ENCODE results near the gene SPATA16. TPM values are rescaled to one million over a fixed set of nuclear protein-coding genes. Genes with fewer than 3 reads are reported as not detected.

Gene SPATA16
- total and polyA plus RNA-seq, 2 experiments from 2014 or later: not detected

DNA sequence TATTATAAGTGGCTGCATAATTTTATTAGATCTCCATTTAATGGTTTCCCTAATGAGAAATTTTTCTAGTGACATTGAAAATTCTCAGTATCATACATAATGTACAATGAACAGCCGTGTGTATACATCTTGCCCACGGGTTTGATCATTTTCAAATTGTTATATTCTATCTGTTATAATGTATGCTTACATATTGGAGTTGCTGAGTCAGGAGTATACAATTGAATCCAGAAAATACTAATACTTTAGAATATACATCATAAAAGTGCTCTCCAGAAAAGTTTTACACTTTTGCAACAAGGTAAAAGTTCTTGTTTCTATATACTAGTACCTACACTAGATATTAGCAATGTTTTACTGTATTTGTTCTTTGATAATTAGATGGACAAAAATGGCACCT, 82.8 kb downstream of the SPATA16 start:
- Mint-ChIP-seq H3K27ac (no peak overlapping the region), H3K36me3 (ENCODE audit: low read depth) (no peaks in the 10 kb centered on the region), H3K27me3 (ENCODE audit: insufficient read depth, low read depth, poor library complexity) (no peaks in the 10 kb centered on the region), H3K4me1 (no peaks in the 10 kb centered on the region; the same call in 1 of the 3 replicates), H3K9me3 (no peaks in the 10 kb centered on the region; the same call in 2 of the 3 replicates), H3K4me3 (no peak overlapping the region)
- no peak for TF ChIP-seq CREB1 (CRISPR knock-in tag; IDR thresholded peaks at IDR 0.05; ENCODE audit: low read depth)
- TF ChIP-seq EZH2 (IDR thresholded peaks at IDR 0.05; ENCODE audit: low read depth, unreplicated experiment): no peak
- TF ChIP-seq NANOG (IDR thresholded peaks at IDR 0.05; ENCODE audit: borderline replicate concordance): no peak
- H3K27me3 ChIP-seq (ENCODE audit: insufficient read depth): no peaks in the 10 kb centered on the region
- no peaks in the 10 kb centered on the region for H3F3A ChIP-seq (replicated peaks; ENCODE audit: low read depth)
- DNase-seq (ENCODE audit: low spot score) (no peak), ATAC-seq (no peak)
- no peaks in the 10 kb centered on the region for H3K79me2 ChIP-seq (replicated peaks; ENCODE audit: insufficient read depth)
- no peak overlapping the region for H3K4me3 ChIP-seq
- no peak overlapping the region for H3K4me2 ChIP-seq
- no peaks in the 10 kb centered on the region for H3K36me3 ChIP-seq (ENCODE audit: insufficient read depth)
- H3K9me2 ChIP-seq (ENCODE audit: insufficient read depth): no peaks in the 10 kb centered on the region
- H4K20me1 ChIP-seq (replicated peaks; ENCODE audit: insufficient read depth): no peaks in the 10 kb centered on the region
- H2AFZ ChIP-seq: no peak overlapping the region
- no peaks in the 10 kb centered on the region for H3K4me1 ChIP-seq (ENCODE audit: insufficient read depth)
- H3K27ac ChIP-seq (ENCODE audit: low read depth): no peak overlapping the region

DNA sequence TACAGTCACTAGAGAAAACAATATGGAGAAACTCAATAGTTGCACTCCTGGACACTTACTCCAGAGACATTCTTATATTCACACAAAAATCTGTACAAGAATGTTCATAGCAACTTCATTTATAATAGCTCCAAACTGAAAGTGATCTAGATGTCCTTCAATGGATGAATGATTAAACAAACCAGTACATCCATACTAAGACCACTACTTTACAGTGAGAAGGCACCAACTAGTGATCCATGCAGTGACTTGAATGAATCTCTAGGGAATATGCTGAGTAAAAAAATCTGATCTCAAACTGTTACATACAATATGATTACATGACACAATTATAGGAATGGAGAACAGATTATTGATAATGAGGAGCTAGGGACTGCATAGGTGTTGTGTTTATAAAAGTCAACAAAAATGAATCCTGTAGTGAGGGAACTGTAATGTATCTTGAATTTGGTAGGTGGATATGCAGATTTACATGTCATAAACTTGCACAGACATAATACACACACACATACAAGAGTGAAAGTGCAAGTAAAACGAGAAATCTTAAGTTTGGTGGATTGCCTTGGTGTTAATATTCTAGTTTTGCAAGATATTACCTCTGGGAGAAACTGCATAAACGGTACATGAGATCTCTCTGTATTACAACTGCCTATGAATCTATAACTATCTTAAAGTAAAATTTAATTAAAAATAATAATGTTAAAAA, 85.7 kb downstream of the SPATA16 start:
- Histone ChIP-seq H3F3A (replicated peaks; ENCODE audit: low read depth) (no peaks in the 10 kb centered on the region), H3K79me2 (replicated peaks; ENCODE audit: insufficient read depth) (no peaks in the 10 kb centered on the region), H3K36me3 (ENCODE audit: insufficient read depth) (no peaks in the 10 kb centered on the region), H3K4me1 (ENCODE audit: insufficient read depth) (no peaks in the 10 kb centered on the region), H4K20me1 (replicated peaks; ENCODE audit: insufficient read depth) (no peaks in the 10 kb centered on the region), H3K4me3 (no peak overlapping the region), H3K27me3 (ENCODE audit: insufficient read depth) (no peaks in the 10 kb centered on the region), H3K4me2 (no peak overlapping the region), H3K27ac (ENCODE audit: low read depth) (no peak overlapping the region), H3K9me2 (ENCODE audit: insufficient read depth) (no peaks in the 10 kb centered on the region), H2AFZ (no peak overlapping the region)
- H3K27me3 Mint-ChIP-seq (ENCODE audit: insufficient read depth, low read depth, poor library complexity): no peaks in the 10 kb centered on the region
- ATAC-seq (no peak), DNase-seq (ENCODE audit: low spot score) (no peak)
- no peaks in the 10 kb centered on the region; the same call in 2 of the 3 replicates for H3K9me3 Mint-ChIP-seq
- H3K36me3 Mint-ChIP-seq (ENCODE audit: low read depth): no peaks in the 10 kb centered on the region
- H3K4me1 Mint-ChIP-seq: no peaks in the 10 kb centered on the region; the same call in 1 of the 3 replicates
- H3K4me3 Mint-ChIP-seq: no peak overlapping the region
- H3K27ac Mint-ChIP-seq: no peak overlapping the region
- TF ChIP-seq JUNB (IDR thresholded peaks at IDR 0.05; ENCODE audit: unreplicated experiment) (no peak), ZNF114 (CRISPR knock-in tag; IDR thresholded peaks at IDR 0.05) (no peak), EZH2phosphoT487 (IDR thresholded peaks at IDR 0.05; ENCODE audit: unreplicated experiment) (no peak), EZH2 (IDR thresholded peaks at IDR 0.05; ENCODE audit: low read depth, unreplicated experiment) (no peak), POLR2AphosphoS5 (IDR thresholded peaks at IDR 0.05; ENCODE audit: low read depth) (no peak), CREB1 (CRISPR knock-in tag; IDR thresholded peaks at IDR 0.05; ENCODE audit: low read depth) (no peak), STAT1 (IDR thresholded peaks at IDR 0.05; ENCODE audit: unreplicated experiment) (no peak), NANOG (IDR thresholded peaks at IDR 0.05; ENCODE audit: borderline replicate concordance) (no peak), ZNF331 (CRISPR knock-in tag; IDR thresholded peaks at IDR 0.05; ENCODE audit: low read depth) (no peak)
- TF ChIP-seq, protein P1, sequence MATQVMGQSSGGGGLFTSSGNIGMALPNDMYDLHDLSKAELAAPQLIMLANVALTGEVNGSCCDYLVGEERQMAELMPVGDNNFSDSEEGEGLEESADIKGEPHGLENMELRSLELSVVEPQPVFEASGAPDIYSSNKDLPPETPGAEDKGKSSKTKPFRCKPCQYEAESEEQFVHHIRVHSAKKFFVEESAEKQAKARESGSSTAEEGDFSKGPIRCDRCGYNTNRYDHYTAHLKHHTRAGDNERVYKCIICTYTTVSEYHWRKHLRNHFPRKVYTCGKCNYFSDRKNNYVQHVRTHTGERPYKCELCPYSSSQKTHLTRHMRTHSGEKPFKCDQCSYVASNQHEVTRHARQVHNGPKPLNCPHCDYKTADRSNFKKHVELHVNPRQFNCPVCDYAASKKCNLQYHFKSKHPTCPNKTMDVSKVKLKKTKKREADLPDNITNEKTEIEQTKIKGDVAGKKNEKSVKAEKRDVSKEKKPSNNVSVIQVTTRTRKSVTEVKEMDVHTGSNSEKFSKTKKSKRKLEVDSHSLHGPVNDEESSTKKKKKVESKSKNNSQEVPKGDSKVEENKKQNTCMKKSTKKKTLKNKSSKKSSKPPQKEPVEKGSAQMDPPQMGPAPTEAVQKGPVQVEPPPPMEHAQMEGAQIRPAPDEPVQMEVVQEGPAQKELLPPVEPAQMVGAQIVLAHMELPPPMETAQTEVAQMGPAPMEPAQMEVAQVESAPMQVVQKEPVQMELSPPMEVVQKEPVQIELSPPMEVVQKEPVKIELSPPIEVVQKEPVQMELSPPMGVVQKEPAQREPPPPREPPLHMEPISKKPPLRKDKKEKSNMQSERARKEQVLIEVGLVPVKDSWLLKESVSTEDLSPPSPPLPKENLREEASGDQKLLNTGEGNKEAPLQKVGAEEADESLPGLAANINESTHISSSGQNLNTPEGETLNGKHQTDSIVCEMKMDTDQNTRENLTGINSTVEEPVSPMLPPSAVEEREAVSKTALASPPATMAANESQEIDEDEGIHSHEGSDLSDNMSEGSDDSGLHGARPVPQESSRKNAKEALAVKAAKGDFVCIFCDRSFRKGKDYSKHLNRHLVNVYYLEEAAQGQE (IDR thresholded peaks at IDR 0.05; ENCODE audit: unreplicated experiment): no peak
- TF ChIP-seq, protein P2, sequence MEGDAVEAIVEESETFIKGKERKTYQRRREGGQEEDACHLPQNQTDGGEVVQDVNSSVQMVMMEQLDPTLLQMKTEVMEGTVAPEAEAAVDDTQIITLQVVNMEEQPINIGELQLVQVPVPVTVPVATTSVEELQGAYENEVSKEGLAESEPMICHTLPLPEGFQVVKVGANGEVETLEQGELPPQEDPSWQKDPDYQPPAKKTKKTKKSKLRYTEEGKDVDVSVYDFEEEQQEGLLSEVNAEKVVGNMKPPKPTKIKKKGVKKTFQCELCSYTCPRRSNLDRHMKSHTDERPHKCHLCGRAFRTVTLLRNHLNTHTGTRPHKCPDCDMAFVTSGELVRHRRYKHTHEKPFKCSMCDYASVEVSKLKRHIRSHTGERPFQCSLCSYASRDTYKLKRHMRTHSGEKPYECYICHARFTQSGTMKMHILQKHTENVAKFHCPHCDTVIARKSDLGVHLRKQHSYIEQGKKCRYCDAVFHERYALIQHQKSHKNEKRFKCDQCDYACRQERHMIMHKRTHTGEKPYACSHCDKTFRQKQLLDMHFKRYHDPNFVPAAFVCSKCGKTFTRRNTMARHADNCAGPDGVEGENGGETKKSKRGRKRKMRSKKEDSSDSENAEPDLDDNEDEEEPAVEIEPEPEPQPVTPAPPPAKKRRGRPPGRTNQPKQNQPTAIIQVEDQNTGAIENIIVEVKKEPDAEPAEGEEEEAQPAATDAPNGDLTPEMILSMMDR (conservative IDR thresholded peaks at IDR 0.05; ENCODE audit: low read depth in 2 of 2): no peak
- TF ChIP-seq, protein P3, sequence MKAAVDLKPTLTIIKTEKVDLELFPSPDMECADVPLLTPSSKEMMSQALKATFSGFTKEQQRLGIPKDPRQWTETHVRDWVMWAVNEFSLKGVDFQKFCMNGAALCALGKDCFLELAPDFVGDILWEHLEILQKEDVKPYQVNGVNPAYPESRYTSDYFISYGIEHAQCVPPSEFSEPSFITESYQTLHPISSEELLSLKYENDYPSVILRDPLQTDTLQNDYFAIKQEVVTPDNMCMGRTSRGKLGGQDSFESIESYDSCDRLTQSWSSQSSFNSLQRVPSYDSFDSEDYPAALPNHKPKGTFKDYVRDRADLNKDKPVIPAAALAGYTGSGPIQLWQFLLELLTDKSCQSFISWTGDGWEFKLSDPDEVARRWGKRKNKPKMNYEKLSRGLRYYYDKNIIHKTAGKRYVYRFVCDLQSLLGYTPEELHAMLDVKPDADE (IDR thresholded peaks at IDR 0.05): no peak
